OCI-LY1 (cell line): ENCODE measurements around the gene NEAT1.

Source experiments
- H2AFZ ChIP-seq: fragments of 200-600 bp; sonication (generic), shearing (Covaris generic); 2 replicates; pipeline ENCODE4 v1.6.0; 2014; ENCODE audit warnings: antibody characterized with exemption, mild to moderate bottlenecking, low read length
- H3F3A ChIP-seq: fragments of 200-600 bp; sonication (generic), shearing (Covaris generic); 2 replicates; pipeline ENCODE4 v1.6.0; 2014; ENCODE audit warnings: mild to moderate bottlenecking, antibody characterized with exemption, low read length, moderate library complexity; ENCODE audit not compliant: insufficient read depth
- H3K27ac ChIP-seq: fragments of 200-600 bp; sonication (generic); 2 replicates; pipeline ENCODE4 v1.5.1; 2014; ENCODE audit warnings: low read length, mixed run types, mild to moderate bottlenecking, low read depth; ENCODE audit not compliant: poor library complexity, severe bottlenecking
- H3K27me3 ChIP-seq: fragments of 200-600 bp; sonication (generic); 2 replicates; pipeline ENCODE4 v1.6.0; 2014; ENCODE audit warnings: antibody characterized with exemption, mild to moderate bottlenecking, low read length, moderate library complexity; ENCODE audit not compliant: insufficient read depth
- H3K36me3 ChIP-seq: fragments of 200-600 bp; sonication (generic); 2 replicates; pipeline ENCODE4 v1.6.1; 2014; ENCODE audit warnings: mild to moderate bottlenecking, antibody characterized with exemption, low read length, moderate library complexity, mixed read lengths; ENCODE audit not compliant: insufficient read depth
- H3K4me1 ChIP-seq: fragments of 200-600 bp; sonication (generic); 2 replicates; pipeline ENCODE4 v1.5.1; 2014; ENCODE audit warnings: mild to moderate bottlenecking, low read length, moderate library complexity; ENCODE audit not compliant: insufficient read depth, severe bottlenecking
- H3K4me2 ChIP-seq: fragments of 200-600 bp; sonication (generic), shearing (Covaris generic); 2 replicates; pipeline ENCODE4 v1.6.1; 2014; ENCODE audit warnings: low read length
- H3K4me3 ChIP-seq: fragments of 200-600 bp; sonication (generic); 2 replicates; pipeline ENCODE4 v1.5.1; 2014; ENCODE audit warnings: low read length, low read depth, mild to moderate bottlenecking, mixed read lengths; ENCODE audit not compliant: poor library complexity, severe bottlenecking
- H3K79me2 ChIP-seq: fragments of 200-600 bp; shearing (Covaris generic); 2 replicates; pipeline ENCODE4 v1.6.1; 2016; ENCODE audit warnings: mixed run types, low read length, mixed read lengths; ENCODE audit not compliant: insufficient read depth
- H3K9ac ChIP-seq: fragments of 200-600 bp; sonication (generic), shearing (Covaris generic); 2 replicates; pipeline ENCODE4 v1.6.1; 2014; ENCODE audit warnings: mild to moderate bottlenecking, low read length, mixed read lengths
- H3K9me2 ChIP-seq: fragments of 200-600 bp; sonication (generic), shearing (Covaris generic); 2 replicates; pipeline ENCODE4 v1.6.1; 2014; ENCODE audit warnings: low read depth, mild to moderate bottlenecking, low read length, mixed read lengths
- H3K9me3 ChIP-seq: fragments of 200-600 bp; shearing (Covaris generic); 2 replicates; pipeline ENCODE4 v1.6.1; 2014; ENCODE audit warnings: low read length, mixed read lengths
- H4K20me1 ChIP-seq: fragments of 200-600 bp; sonication (generic), shearing (Covaris generic); 2 replicates; pipeline ENCODE4 v1.6.0; 2016; ENCODE audit warnings: mild to moderate bottlenecking, low read length; ENCODE audit not compliant: insufficient read depth
- CTCF ChIP-seq: fragments of 200-600 bp; sonication (generic), shearing (Covaris generic); IDR thresholded peaks from 2 replicates; pipeline ENCODE4 v1.5.1; 2017; ENCODE audit warnings: mild to moderate bottlenecking, antibody characterized with exemption, low read length, moderate library complexity, mixed read lengths
- EZH2 ChIP-seq: fragments of 200-600 bp; sonication (generic), shearing (Covaris generic); IDR thresholded peaks from 2 replicates; pipeline ENCODE4 v1.8.0; 2017; ENCODE audit warnings: borderline replicate concordance, mixed run types, mild to moderate bottlenecking, antibody characterized with exemption, low read length, moderate library complexity, mixed read lengths

NEAT1 gene

GRCh38 chr11:65493367-65494176, 71.0 kb downstream of the NEAT1 start:
- peaks cover 90% of the 10 kb centered on the region for H3K4me1 ChIP-seq

More at GRCh38 chr11:65493367-65494176, 71.0 kb downstream of the NEAT1 start:
- Histone ChIP-seq H3K27me3 (no peaks in the 10 kb centered on the region), H4K20me1 (no peaks in the 10 kb centered on the region), H3K36me3 (no peaks in the 10 kb centered on the region), H3K4me3 (no peak overlapping the region), H3K79me2 (no peaks in the 10 kb centered on the region), H3K9me2 (no peaks in the 10 kb centered on the region), H3F3A (no peaks in the 10 kb centered on the region; the same call in 1 of the 2 replicates), H3K4me2 (peak overlapping the region; percentile 22; the same call in 1 of the 2 replicates), H3K9me3 (no peaks in the 10 kb centered on the region), H3K27ac (peak overlapping the region; percentile 83), H2AFZ (peak overlapping the region; percentile 26; the same call in 1 of the 2 replicates), H3K9ac (peak overlapping the region; percentile 48)
- TF ChIP-seq CTCF (no peak), EZH2 (no peak)
